Stimulated activated CD4-positive, alpha-beta T cell treated with anti-CD3 and anti-CD28 coated beads, Interleukin-4, amount 100 ng/mL, for 24 hours (primary cell): ENCODE results near the gene SNCG.
"Not testable (repeated sequence)": the region's sequence is repeated elsewhere in the genome, so short reads cannot be mapped to it uniquely, and the experiment has no call there.

ENCODE experiments used
- DNase-seq: peaks from one replicate; pipeline ENCODE4 v3.0.0-alpha.2; 2020

SNCG gene

GRCh38 chr10:86958116-86958900, at the start of gene SNCG:
Gene SNCG (plus strand): TSS chr10:86958599. CDS start chr10:86958698, 99 bp downstream.
- DNase-seq, result no peak

GRCh38 chr10:86914734-86915133, 43.7 kb upstream of the SNCG start:
- no peak for DNase-seq

- DNase-seq, result no peak
These were observed 40.4 kb upstream of the SNCG start for GRCh38 chr10:86918022-86918471.

- DNase-seq, result no peak
These were observed 35.8 kb upstream of the SNCG start for GRCh38 chr10:86922553-86922961.

GRCh38 chr10:86929468-86930380, 28.7 kb upstream of the SNCG start:
- no peak for DNase-seq

- no peak for DNase-seq
These were observed 26.5 kb upstream of the SNCG start for GRCh38 chr10:86931872-86932271.

- no peak for DNase-seq
These were observed 25.7 kb upstream of the SNCG start for GRCh38 chr10:86932674-86933073.

- DNase-seq, result not testable (repeated sequence)
These were observed 24.2 kb upstream of the SNCG start for GRCh38 chr10:86934162-86934711.

- DNase-seq, result no peak
These were observed 21.5 kb upstream of the SNCG start for GRCh38 chr10:86936661-86937501.

GRCh38 chr10:86937502-86938154, 20.8 kb upstream of the SNCG start:
- DNase-seq, result no peak

GRCh38 chr10:86938260-86938659, 20.1 kb upstream of the SNCG start:
- no peak for DNase-seq

GRCh38 chr10:86940076-86940475, 18.3 kb upstream of the SNCG start:
- not testable (repeated sequence) for DNase-seq

GRCh38 chr10:86940677-86941076, 17.7 kb upstream of the SNCG start:
- DNase-seq, result no peak

GRCh38 chr10:86941426-86941825, 17.0 kb upstream of the SNCG start:
- DNase-seq, result no peak

- no peak for DNase-seq
These were observed 16.4 kb upstream of the SNCG start for GRCh38 chr10:86941991-86942421.

- DNase-seq, result no peak
These were observed 15.7 kb upstream of the SNCG start for GRCh38 chr10:86942441-86943315.

GRCh38 chr10:86943316-86944030, 14.9 kb upstream of the SNCG start:
- no peak for DNase-seq

GRCh38 chr10:86944031-86944419, 14.4 kb upstream of the SNCG start:
- DNase-seq, result no peak

GRCh38 chr10:86944471-86944870, 13.9 kb upstream of the SNCG start:
- no peak for DNase-seq

GRCh38 chr10:86944907-86945306, 13.5 kb upstream of the SNCG start:
- no peak for DNase-seq
